Measurements from ENCODE around the gene SOX6.

The SOX6 gene

DNA sequence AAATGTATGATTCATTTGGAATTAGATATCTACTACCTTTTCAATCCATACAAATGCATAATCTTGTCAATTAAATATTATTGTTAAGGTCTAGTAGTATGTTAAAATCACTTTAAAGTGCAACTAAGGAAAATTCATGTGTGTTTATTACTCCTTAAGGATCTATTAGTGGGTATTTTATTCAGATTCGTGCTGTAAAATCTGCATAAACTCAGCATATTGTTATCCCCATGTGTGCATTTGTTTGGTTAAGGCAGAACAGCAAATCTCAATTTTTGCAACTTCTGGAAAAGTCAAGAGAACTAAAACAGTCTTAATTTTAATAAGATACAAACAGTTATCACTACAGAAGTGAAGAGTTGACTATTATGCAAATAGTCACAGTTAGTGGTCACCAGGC lies 234.5 kb downstream of the SOX6 start:
- TF ChIP-seq SIN3A (IDR thresholded peaks at IDR 0.05; ENCODE audit: borderline replicate concordance, insufficient read depth, low read length) (no peak), FOXP2 (optimal IDR thresholded peaks at IDR 0.05; ENCODE audit: borderline replicate concordance, extremely low read depth, extremely low read length, insufficient read depth) (no peak), TAF1 (IDR thresholded peaks at IDR 0.05; ENCODE audit: borderline replicate concordance, insufficient read depth, low read length) (no peak), POLR2AphosphoS5 (IDR thresholded peaks at IDR 0.05; ENCODE audit: low read depth, low read length) (no peak)
- TF ChIP-seq, protein P1, sequence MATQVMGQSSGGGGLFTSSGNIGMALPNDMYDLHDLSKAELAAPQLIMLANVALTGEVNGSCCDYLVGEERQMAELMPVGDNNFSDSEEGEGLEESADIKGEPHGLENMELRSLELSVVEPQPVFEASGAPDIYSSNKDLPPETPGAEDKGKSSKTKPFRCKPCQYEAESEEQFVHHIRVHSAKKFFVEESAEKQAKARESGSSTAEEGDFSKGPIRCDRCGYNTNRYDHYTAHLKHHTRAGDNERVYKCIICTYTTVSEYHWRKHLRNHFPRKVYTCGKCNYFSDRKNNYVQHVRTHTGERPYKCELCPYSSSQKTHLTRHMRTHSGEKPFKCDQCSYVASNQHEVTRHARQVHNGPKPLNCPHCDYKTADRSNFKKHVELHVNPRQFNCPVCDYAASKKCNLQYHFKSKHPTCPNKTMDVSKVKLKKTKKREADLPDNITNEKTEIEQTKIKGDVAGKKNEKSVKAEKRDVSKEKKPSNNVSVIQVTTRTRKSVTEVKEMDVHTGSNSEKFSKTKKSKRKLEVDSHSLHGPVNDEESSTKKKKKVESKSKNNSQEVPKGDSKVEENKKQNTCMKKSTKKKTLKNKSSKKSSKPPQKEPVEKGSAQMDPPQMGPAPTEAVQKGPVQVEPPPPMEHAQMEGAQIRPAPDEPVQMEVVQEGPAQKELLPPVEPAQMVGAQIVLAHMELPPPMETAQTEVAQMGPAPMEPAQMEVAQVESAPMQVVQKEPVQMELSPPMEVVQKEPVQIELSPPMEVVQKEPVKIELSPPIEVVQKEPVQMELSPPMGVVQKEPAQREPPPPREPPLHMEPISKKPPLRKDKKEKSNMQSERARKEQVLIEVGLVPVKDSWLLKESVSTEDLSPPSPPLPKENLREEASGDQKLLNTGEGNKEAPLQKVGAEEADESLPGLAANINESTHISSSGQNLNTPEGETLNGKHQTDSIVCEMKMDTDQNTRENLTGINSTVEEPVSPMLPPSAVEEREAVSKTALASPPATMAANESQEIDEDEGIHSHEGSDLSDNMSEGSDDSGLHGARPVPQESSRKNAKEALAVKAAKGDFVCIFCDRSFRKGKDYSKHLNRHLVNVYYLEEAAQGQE (IDR thresholded peaks at IDR 0.05; ENCODE audit: insufficient read depth in 1 of 2, low read depth in 2 of 2, low read length in 2 of 2): no peak

DNA sequence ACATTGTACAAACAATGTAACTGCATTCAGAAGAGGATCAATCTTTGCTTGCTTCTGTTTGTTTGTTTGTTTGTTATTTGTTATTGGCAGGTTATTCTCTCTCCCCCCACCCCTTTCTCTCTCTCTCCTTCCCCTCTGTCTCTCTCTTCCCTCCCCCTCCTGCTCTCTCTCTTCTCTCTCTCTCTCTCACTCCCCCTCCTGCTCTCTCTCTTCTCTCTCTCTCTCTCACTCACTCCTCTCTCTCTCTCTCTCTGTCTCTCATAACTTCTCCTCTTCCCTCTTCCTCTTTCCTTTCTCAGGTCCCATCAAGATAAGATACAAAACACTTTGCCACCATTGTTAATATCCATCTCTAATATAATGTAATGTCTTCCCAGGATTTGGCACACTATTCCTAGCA lies 236.3 kb downstream of the SOX6 start:
- no peak for TF ChIP-seq TAF1 (IDR thresholded peaks at IDR 0.05; ENCODE audit: borderline replicate concordance, insufficient read depth, low read length)
- TF ChIP-seq FOXP2 (optimal IDR thresholded peaks at IDR 0.05; ENCODE audit: borderline replicate concordance, extremely low read depth, extremely low read length, insufficient read depth): no peak
- TF ChIP-seq, protein P1 (IDR thresholded peaks at IDR 0.05; ENCODE audit: insufficient read depth in 1 of 2, low read depth in 2 of 2, low read length in 2 of 2): no peak
- TF ChIP-seq SIN3A (IDR thresholded peaks at IDR 0.05; ENCODE audit: borderline replicate concordance, insufficient read depth, low read length): no peak
- no peak for TF ChIP-seq POLR2AphosphoS5 (IDR thresholded peaks at IDR 0.05; ENCODE audit: low read depth, low read length)

DNA sequence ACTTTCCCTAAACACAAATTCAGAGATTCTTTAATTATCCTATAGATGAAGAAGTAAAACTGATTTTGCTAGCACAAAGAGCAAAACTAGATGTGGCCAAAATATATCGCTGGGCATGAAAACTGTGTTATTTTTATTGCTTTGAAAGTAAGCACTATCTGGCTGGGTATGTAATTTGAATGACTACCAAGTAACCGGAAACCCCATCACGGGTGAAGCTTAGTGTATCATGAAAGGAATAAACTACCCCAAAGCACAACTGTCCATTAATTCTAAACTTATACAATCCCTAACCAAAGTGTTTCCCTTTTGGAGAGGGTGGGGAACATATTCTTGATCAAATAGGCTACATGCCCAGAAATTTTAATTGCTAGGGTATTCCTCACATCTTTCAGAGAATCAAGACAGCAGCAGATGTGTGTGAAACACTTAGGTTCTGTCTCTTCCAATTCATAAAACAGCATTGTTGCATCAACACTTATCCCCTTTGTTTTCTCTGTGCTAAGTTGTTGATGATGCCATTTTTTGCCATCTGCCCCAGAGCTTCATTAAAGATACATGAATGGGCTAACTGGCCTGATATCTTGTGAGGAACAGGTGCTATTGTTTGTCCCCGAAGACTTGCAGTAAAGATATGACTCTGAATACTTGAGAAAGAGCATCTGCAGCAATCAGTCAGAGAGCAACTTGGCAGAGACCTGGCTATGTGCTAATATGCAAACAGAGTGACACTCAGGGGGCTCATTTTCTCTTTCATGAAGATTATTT lies 238.2 kb downstream of the SOX6 start:
- TF ChIP-seq SIN3A (IDR thresholded peaks at IDR 0.05; ENCODE audit: borderline replicate concordance, insufficient read depth, low read length) (no peak), FOXP2 (optimal IDR thresholded peaks at IDR 0.05; ENCODE audit: borderline replicate concordance, extremely low read depth, extremely low read length, insufficient read depth) (no peak), TAF1 (IDR thresholded peaks at IDR 0.05; ENCODE audit: borderline replicate concordance, insufficient read depth, low read length) (no peak), POLR2AphosphoS5 (IDR thresholded peaks at IDR 0.05; ENCODE audit: low read depth, low read length) (no peak)
- TF ChIP-seq, protein P1 (IDR thresholded peaks at IDR 0.05; ENCODE audit: insufficient read depth in 1 of 2, low read depth in 2 of 2, low read length in 2 of 2): no peak

DNA sequence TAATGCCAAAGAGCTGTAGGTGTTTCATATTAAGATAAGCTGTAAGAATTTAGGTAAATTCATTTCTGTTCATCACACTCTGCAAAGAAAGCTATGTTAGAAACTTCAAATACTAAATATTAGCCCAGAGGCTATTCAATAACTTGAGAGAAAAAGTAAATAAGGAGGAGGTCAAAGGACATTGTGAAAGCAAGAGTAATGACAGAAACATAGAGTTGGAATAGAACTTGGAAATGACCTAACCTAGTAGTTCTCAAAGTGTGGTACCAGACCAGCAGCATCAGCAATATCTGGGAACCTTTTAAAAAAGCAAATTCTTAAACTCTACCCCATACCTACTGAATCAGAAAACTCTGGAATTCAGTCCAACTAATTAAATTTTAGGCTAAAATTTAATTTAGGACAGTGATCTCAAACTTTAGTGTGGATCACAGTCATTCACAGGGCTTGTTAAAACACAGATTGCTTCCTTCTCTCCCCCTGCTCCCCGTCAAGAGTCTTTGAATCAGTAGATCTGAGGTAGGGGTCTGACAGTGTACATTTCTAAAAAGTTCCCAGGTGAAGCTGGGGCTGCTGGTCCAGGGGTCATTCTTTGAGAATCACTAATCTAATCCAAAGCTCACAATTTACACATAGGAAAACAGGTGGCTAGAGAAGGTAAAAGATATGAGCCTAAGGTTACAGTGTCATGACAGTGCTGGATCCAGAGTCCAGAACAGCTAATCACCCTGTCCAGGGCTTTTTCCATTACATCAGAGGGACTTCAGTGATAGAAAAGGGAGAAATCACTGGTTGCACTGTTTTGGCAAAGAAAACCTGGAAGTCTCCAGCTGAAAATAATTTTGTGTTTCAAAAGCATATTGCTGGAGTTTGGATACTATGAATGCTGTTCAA lies 241.1 kb downstream of the SOX6 start:
- TF ChIP-seq SIN3A (IDR thresholded peaks at IDR 0.05; ENCODE audit: borderline replicate concordance, insufficient read depth, low read length) (no peak), FOXP2 (optimal IDR thresholded peaks at IDR 0.05; ENCODE audit: borderline replicate concordance, extremely low read depth, extremely low read length, insufficient read depth) (no peak)

DNA sequence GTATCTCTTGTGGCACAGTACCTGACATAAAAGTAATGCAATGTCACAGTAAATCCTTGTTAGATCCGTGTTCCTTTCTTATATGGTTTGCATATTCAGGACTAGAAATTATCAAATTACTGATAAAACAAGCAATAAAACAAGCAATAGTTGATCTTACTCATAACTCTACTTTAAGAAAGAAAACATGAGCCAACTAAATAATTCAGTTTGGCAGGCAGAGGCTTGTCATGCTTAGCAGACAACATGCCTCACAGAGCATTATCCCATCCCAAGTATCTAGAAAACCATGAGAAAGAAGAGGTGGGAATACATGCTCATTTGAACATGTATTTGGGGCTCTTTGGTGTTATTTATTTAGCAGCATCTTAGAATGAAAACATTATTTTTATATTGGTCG lies 241.9 kb downstream of the SOX6 start:
- TF ChIP-seq FOXP2 (optimal IDR thresholded peaks at IDR 0.05; ENCODE audit: borderline replicate concordance, extremely low read depth, extremely low read length, insufficient read depth) (no peak), SIN3A (IDR thresholded peaks at IDR 0.05; ENCODE audit: borderline replicate concordance, insufficient read depth, low read length) (no peak), POLR2AphosphoS5 (IDR thresholded peaks at IDR 0.05; ENCODE audit: low read depth, low read length) (no peak), TAF1 (IDR thresholded peaks at IDR 0.05; ENCODE audit: borderline replicate concordance, insufficient read depth, low read length) (no peak)
- TF ChIP-seq, protein P1 (IDR thresholded peaks at IDR 0.05; ENCODE audit: insufficient read depth in 1 of 2, low read depth in 2 of 2, low read length in 2 of 2): no peak
